DMS153 (cell line): ENCODE results near the gene KCNMA1.

Experiments
- DNase-seq: peaks from one replicate; lab custom pipeline; 2025; lab: John Stamatoyannopoulos, UW

The KCNMA1 gene

GRCh38 chr10:77208684-77209256, 428.8 kb downstream of the KCNMA1 start:
- no peak for DNase-seq

GRCh38 chr10:77207828-77208185, 429.8 kb downstream of the KCNMA1 start:
- no peak for DNase-seq

GRCh38 chr10:77207182-77207827, 430.3 kb downstream of the KCNMA1 start:
- no peak for DNase-seq

GRCh38 chr10:77205135-77205534, 432.5 kb downstream of the KCNMA1 start:
- DNase-seq, result no peak

- DNase-seq, result no peak
Measured at GRCh38 chr10:77204171-77204570, 433.4 kb downstream of the KCNMA1 start.

GRCh38 chr10:77202857-77203256, 434.8 kb downstream of the KCNMA1 start:
- no peak for DNase-seq

GRCh38 chr10:77201135-77202106, 436.2 kb downstream of the KCNMA1 start:
- DNase-seq, result no peak

- DNase-seq, result no peak
Measured at GRCh38 chr10:77197544-77197943, 440.1 kb downstream of the KCNMA1 start.

GRCh38 chr10:77196614-77197013, 441.0 kb downstream of the KCNMA1 start:
- no peak for DNase-seq

GRCh38 chr10:77195101-77195500, 442.5 kb downstream of the KCNMA1 start:
- no peak for DNase-seq

- DNase-seq, result no peak
Measured at GRCh38 chr10:77193001-77193400, 444.6 kb downstream of the KCNMA1 start.

- no peak for DNase-seq
Measured at GRCh38 chr10:77192402-77192801, 445.2 kb downstream of the KCNMA1 start.

- no peak for DNase-seq
Measured at GRCh38 chr10:77191324-77192049, 446.1 kb downstream of the KCNMA1 start.

- no peak for DNase-seq
Measured at GRCh38 chr10:77190291-77190690, 447.3 kb downstream of the KCNMA1 start.

- DNase-seq, result no peak
Measured at GRCh38 chr10:77189520-77189919, 448.1 kb downstream of the KCNMA1 start.

- no peak for DNase-seq
Measured at GRCh38 chr10:77189075-77189474, 448.5 kb downstream of the KCNMA1 start.

GRCh38 chr10:77188521-77188920, 449.1 kb downstream of the KCNMA1 start:
- no peak for DNase-seq

GRCh38 chr10:77188000-77188395, 449.6 kb downstream of the KCNMA1 start:
- no peak for DNase-seq

- peak; percentile 68 for DNase-seq
Measured at GRCh38 chr10:77187376-77187999, 450.1 kb downstream of the KCNMA1 start.

- no peak for DNase-seq
Measured at GRCh38 chr10:77186936-77187335, 450.7 kb downstream of the KCNMA1 start.

- DNase-seq, result peak; percentile 32
Measured at GRCh38 chr10:77185696-77186095, 451.9 kb downstream of the KCNMA1 start.

GRCh38 chr10:77182803-77183202, 454.8 kb downstream of the KCNMA1 start:
- no peak for DNase-seq
